PFSK-1 (cell line): Measurements from ENCODE around the gene ADAM19.

ENCODE experiments used
- FOXP2 ChIP-seq: optimal IDR thresholded peaks from 2 replicates; pipeline ENCODE3; 2011; ENCODE audit warnings: borderline replicate concordance, control low read depth, inconsistent platforms; ENCODE audit not compliant: insufficient read depth; ENCODE audit errors: extremely low read length, extremely low read depth
- POLR2AphosphoS5 ChIP-seq: IDR thresholded peaks from 2 replicates; pipeline ENCODE4 v1.6.1; 2012; ENCODE audit warnings: low read depth, mild to moderate bottlenecking, control low read depth, low read length, moderate library complexity
- SIN3A ChIP-seq: IDR thresholded peaks from 2 replicates; pipeline ENCODE4 v1.6.1; 2012; ENCODE audit warnings: mild to moderate bottlenecking, low read length, moderate library complexity, borderline replicate concordance; ENCODE audit not compliant: insufficient read depth
- TAF1 ChIP-seq: IDR thresholded peaks from 2 replicates; pipeline ENCODE4 v1.6.1; 2012; ENCODE audit warnings: low read length, control low read depth, borderline replicate concordance; ENCODE audit not compliant: insufficient read depth
- TF ChIP-seq, protein P1 (sequence below), 2 experiments: IDR thresholded peaks; 2 replicates each; pipeline versions ENCODE4 v1.6.1 to v1.8.0; 2011 to 2012; ENCODE audit warnings: low read depth in 2 of 2, low read length in 2 of 2, control low read depth in 1 of 2, inconsistent platforms in 1 of 2, mild to moderate bottlenecking in 1 of 2, moderate library complexity in 1 of 2; ENCODE audit not compliant: insufficient read depth in 1 of 2

Gene ADAM19

DNA sequence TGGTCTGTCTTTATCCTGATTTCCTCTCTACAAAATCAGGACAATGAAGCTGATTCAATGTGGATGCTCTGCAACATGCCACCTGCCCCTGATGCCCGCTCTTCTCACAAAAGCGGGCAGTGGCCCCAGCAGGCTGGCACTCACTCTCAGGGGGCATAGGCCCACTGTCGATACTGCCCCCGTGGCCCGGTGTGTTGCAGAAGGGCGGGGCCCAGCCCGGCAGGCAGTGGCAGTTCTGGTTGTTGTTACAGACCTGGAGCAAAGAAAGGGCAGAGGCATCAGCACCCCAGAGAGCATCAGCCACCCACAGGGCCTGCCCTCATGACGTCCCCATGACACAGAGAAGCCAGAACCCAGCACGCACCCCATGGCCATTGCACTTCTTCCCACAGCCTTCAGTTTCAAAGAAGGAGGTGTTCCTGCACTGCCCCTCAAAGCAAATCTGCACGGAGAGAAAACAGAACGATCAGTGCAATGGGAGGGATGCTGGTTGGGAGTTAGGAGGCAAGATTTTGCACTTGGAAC, 84.0 kb downstream of the ADAM19 start:
- no peak for TF ChIP-seq FOXP2
- TF ChIP-seq, protein P1, sequence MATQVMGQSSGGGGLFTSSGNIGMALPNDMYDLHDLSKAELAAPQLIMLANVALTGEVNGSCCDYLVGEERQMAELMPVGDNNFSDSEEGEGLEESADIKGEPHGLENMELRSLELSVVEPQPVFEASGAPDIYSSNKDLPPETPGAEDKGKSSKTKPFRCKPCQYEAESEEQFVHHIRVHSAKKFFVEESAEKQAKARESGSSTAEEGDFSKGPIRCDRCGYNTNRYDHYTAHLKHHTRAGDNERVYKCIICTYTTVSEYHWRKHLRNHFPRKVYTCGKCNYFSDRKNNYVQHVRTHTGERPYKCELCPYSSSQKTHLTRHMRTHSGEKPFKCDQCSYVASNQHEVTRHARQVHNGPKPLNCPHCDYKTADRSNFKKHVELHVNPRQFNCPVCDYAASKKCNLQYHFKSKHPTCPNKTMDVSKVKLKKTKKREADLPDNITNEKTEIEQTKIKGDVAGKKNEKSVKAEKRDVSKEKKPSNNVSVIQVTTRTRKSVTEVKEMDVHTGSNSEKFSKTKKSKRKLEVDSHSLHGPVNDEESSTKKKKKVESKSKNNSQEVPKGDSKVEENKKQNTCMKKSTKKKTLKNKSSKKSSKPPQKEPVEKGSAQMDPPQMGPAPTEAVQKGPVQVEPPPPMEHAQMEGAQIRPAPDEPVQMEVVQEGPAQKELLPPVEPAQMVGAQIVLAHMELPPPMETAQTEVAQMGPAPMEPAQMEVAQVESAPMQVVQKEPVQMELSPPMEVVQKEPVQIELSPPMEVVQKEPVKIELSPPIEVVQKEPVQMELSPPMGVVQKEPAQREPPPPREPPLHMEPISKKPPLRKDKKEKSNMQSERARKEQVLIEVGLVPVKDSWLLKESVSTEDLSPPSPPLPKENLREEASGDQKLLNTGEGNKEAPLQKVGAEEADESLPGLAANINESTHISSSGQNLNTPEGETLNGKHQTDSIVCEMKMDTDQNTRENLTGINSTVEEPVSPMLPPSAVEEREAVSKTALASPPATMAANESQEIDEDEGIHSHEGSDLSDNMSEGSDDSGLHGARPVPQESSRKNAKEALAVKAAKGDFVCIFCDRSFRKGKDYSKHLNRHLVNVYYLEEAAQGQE (IDR thresholded peaks at IDR 0.05; ENCODE audit: insufficient read depth in 1 of 2, low read depth in 2 of 2, low read length in 2 of 2), result no peak
- no peak for TF ChIP-seq SIN3A
- TF ChIP-seq TAF1, result no peak
- no peak for TF ChIP-seq POLR2AphosphoS5

DNA sequence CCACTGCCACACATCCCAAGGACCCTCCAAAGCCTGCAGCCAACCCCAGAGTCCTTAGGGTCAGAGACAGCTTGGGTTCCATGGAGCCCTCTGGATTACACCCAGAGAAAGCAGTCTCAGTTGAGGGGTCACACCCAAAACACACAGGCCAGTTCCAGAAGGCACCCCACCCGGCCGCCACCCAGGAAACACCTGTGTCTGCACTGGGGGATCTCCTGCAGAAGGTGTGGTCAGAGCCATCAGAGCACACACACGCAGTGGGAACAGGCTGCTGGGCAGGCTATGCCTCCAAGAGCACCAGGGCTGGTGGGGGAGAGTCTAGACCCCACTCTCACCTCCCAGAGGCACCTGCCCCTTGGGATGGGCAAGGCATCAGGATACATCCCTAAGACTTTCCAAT, 88.2 kb downstream of the ADAM19 start:
- no peak for TF ChIP-seq SIN3A
- TF ChIP-seq, protein P1 (IDR thresholded peaks at IDR 0.05; ENCODE audit: insufficient read depth in 1 of 2, low read depth in 2 of 2, low read length in 2 of 2), result no peak
- no peak for TF ChIP-seq FOXP2

DNA sequence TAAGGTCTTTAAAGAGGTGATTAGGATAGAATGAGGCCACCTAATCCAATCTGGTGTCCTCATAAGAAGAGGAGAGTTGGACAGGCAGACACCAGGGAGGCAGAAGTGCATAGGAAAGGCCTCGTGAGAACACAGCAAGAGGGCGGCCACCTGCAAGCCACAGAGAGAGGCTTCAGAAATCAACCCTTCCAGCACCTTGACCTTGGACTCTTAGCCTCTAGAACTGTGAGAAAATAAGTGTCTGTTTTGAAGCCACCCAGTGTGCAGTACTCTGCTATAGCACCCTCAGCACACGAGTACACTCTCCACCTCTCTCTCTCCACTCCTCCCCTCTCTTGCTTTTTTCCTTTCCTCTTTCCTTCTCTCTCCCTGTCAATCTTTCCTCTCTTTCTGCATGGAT, 88.7 kb downstream of the ADAM19 start:
- TF ChIP-seq, protein P1 (IDR thresholded peaks at IDR 0.05; ENCODE audit: insufficient read depth in 1 of 2, low read depth in 2 of 2, low read length in 2 of 2), result no peak
- TF ChIP-seq TAF1 (no peak), POLR2AphosphoS5 (no peak), FOXP2 (no peak), SIN3A (no peak)

DNA sequence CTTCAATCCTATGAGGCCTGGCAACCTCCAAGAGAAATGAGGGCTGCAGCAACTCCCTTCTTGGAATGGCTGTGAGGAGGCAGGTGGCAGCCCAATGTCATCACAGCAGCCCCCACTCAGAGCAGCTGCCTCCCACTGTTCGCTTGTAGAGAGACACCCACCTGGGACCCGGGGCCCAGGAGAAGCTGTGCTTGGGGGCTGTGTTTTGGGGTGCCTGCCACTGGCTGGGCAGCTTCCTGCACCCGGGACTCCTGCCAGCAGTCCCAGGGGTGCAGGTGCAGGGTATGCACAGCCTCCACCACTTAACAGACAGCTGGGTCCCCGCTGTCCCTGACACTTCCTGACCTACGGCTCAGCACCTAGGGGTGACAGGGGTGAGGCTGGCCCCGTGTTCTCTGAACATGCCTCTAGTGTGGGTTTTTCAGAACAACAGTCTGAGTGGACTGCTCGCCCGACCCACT, 89.3 kb downstream of the ADAM19 start:
- TF ChIP-seq POLR2AphosphoS5 (no peak), FOXP2 (no peak), TAF1 (no peak), SIN3A (no peak)
- TF ChIP-seq, protein P1 (IDR thresholded peaks at IDR 0.05; ENCODE audit: insufficient read depth in 1 of 2, low read depth in 2 of 2, low read length in 2 of 2), result no peak

DNA sequence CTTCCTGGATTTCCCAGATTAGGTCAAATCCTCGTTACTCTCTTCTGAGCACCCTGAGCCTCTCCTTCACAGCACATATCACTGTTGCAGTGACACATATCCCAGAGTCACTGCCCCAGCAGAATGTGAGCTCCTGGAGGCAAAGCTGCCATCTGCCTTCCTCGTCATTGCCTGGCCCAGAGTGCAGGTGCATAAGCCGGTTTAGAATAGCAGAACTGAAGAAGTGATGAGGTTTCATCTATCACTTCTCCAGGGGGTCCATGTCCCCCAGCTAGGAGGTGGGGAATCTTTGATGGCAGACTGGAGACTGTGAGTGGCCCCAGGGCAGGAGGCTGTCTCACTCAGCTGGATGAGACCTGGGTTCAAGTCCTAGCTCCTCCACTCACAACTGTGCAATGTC, 89.8 kb downstream of the ADAM19 start:
- TF ChIP-seq TAF1, result no peak
- TF ChIP-seq POLR2AphosphoS5, result no peak
- no peak for TF ChIP-seq FOXP2
- TF ChIP-seq SIN3A, result no peak
- TF ChIP-seq, protein P1 (IDR thresholded peaks at IDR 0.05; ENCODE audit: insufficient read depth in 1 of 2, low read depth in 2 of 2, low read length in 2 of 2), result no peak
